ES-I3 (cell line): Measurements from ENCODE around the gene DDO.
"Not testable (repeated sequence)": the region's sequence is repeated elsewhere in the genome, so short reads cannot be mapped to it uniquely, and the experiment has no call there.

Source experiments
- H3K36me3 ChIP-seq: 2 replicates; pipeline ENCODE4 v1.6.1; 2013; ENCODE audit warnings: mild to moderate bottlenecking, low read length, control low read depth, moderate library complexity; ENCODE audit not compliant: insufficient read depth
- H3K4me1 ChIP-seq: 2 replicates; pipeline ENCODE4 v1.6.1; 2013; ENCODE audit warnings: mild to moderate bottlenecking, control low read depth, low read length; ENCODE audit not compliant: insufficient read depth
- H3K9ac ChIP-seq: 2 replicates; pipeline ENCODE4 v1.6.1; 2013; ENCODE audit warnings: low read depth, mild to moderate bottlenecking, low read length, moderate library complexity
- H3K9me3 ChIP-seq: 2 replicates; pipeline ENCODE4 v1.6.1; 2013; ENCODE audit warnings: mild to moderate bottlenecking, low read length, moderate library complexity; ENCODE audit not compliant: control insufficient read depth, insufficient read depth

DDO gene

DNA sequence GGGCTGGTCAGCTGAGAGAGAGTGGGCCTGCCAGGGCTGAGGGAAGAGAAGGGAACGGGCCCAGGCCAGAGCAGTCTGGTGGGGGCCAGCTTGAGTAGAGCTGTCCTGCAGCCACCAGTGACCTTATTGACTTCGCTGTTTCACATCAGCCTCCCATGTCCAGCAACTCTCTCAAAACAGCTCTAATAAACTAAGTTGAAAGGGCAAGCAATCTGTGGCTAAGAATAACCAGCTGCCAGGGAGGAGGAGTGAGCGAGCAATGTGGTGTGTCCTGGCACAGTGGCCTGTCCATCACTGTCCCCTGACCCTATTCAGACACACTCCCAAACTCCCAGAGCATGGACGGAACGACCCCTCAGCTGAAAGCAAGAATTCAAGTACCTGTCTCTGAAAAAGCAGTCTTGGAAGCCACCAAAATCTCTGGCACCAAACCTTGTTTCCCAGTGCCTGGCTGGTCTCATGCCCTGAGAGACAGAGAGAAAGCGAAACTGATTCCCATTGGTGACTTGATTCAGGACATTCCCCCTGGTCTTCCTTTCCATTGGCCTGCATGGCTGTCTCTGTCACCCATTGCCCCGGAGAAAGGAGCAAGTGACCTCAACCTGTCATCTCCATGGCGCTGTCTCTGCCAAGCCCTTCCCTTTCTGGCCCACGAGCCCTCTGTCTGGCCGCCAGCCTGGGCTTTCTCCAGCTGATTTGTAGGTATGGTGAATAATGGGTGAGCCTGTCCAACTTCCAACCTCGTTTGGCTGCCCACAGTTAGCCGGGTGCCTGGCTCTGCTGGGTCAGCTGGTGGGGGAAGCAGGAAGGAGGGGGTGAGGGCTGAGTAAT is at the start of gene DDO:
Gene DDO (minus strand): TSS at position 490 of the 831 bp plus-strand sequence. CDS start 2,113 bp downstream, outside the sequence.
- no peaks in the 10 kb centered on the region for H3K36me3 ChIP-seq
- no peak within 1 kb of the TSS for H3K9ac ChIP-seq
- H3K4me1 ChIP-seq = no peaks in the 10 kb centered on the region
- H3K9me3 ChIP-seq = no peaks in the 10 kb centered on the region

DNA sequence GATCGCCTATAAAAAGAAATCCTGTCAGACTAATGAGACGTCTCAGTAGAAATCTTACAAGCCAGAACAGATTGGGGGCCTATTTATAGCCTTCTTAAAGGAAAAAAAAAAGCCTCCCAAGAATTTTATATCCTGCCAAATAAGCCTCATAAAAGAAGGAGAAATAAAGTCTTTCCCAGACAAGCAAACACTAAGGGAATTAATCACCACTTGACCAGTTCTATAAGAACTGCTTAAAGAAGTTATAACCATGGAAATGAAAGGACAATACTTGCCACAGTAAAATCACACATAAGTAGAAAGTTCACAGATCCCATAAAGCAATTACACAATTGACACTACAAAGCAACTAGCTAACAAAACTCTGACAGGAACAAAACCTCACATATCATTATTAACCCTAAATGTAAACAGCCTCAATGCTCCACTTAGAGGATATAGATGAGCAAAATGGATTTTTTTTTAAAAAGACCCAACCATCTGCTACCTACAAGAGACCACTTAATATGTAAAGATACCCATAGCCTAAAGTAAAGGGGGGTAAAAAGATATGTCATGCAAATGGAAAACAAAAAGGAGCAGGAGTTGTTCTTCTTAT is 47.6 kb upstream of the DDO start:
- H3K36me3 ChIP-seq = no peaks in the 10 kb centered on the region
- no peak overlapping the region for H3K9ac ChIP-seq
- no peaks in the 10 kb centered on the region for H3K9me3 ChIP-seq
- no peaks in the 10 kb centered on the region for H3K4me1 ChIP-seq

DNA sequence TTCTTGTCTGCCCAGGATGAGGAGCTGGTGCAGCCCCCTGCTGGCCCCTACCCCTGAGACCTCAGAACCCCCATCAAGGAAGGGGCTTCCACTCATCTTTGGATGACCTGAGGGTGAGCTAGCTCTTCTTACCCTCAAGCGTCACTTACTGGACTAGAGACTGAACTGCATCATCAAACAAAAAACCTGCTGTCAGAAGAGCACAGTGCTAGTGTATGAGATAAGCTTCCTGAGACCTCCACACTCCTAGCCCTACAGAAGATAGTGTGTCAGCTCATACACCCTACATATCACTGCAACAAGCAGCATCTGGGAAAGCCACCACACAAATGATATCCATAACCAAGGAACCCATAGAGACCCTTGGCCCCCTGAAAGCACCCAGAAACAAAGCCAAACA is 46.0 kb upstream of the DDO start:
- Histone ChIP-seq H3K36me3 (no peaks in the 10 kb centered on the region), H3K9me3 (no peaks in the 10 kb centered on the region), H3K4me1 (no peaks in the 10 kb centered on the region), H3K9ac (no peak overlapping the region)

DNA sequence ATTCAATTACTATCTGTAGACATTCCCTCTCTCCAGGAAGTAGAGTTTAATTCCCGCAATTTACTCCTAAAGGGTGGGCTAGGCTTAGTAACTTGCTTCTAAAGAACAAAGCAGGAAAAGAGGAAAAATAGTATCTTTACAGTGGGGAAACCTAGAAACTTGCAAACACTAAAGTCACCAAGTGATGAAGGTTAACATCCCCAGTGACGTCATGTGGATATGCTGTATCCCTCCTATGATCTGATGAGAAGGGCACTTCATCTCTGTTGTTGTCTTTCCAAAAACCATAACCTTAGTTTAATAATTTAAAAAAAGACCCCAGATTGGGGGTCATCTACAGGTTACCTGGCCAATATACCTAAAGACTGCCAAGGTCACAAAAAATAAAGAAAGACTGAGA is 43.8 kb upstream of the DDO start:
- Histone ChIP-seq H3K36me3 (no peaks in the 10 kb centered on the region), H3K9me3 (peaks cover 2% of the 10 kb centered on the region; the same call in 1 of the 2 replicates), H3K9ac (no peak overlapping the region), H3K4me1 (no peaks in the 10 kb centered on the region)

DNA sequence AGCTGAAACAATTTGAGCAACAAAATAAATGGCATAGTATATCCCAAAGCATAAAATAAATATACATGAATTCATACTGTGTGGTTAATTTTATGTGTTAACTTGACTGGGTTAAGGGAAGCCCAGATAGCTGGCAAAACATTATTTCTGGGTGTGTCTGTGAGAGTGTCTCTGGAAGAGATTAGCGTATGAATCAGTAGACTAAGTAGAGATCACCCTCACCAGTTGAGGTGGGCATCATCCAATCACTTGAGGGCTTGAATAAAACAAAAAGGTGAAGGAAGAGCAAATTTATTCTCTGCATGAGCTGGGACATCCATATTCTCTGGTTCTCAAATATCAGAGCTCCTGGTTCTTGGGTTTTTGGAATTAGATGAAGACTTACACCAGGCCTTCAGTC is 43.1 kb upstream of the DDO start:
- H3K4me1 ChIP-seq = no peaks in the 10 kb centered on the region

GRCh38 chr6:110457567-110458175 is 42.3 kb upstream of the DDO start:
- H3K4me1 ChIP-seq, H3K9me3 ChIP-seq, H3K9ac ChIP-seq, H3K36me3 ChIP-seq: not testable (repeated sequence)

More for the DNA sequence above, 43.1 kb upstream of the DDO start:
- Histone ChIP-seq H3K36me3 (no peaks in the 10 kb centered on the region), H3K9ac (no peak overlapping the region), H3K9me3 (peaks cover 2% of the 10 kb centered on the region; the same call in 1 of the 2 replicates)

- H3K36me3 ChIP-seq = no peaks in the 10 kb centered on the region
- no peaks in the 10 kb centered on the region for H3K4me1 ChIP-seq
- H3K9ac ChIP-seq = no peak overlapping the region
- peaks cover 2% of the 10 kb centered on the region; the same call in 1 of the 2 replicates for H3K9me3 ChIP-seq
These were observed 41.3 kb upstream of the DDO start for GRCh38 chr6:110456694-110457093.

GRCh38 chr6:110449541-110449895 is 34.1 kb upstream of the DDO start:
- Histone ChIP-seq H3K9me3 (no peaks in the 10 kb centered on the region), H3K9ac (no peak overlapping the region), H3K4me1 (no peaks in the 10 kb centered on the region), H3K36me3 (no peaks in the 10 kb centered on the region)

- no peaks in the 10 kb centered on the region for H3K4me1 ChIP-seq
- H3K36me3 ChIP-seq = no peaks in the 10 kb centered on the region
- no peaks in the 10 kb centered on the region for H3K9me3 ChIP-seq
- no peak overlapping the region for H3K9ac ChIP-seq
These were observed 33.6 kb upstream of the DDO start for GRCh38 chr6:110448846-110449540.

- Histone ChIP-seq H3K9ac (no peak overlapping the region), H3K4me1 (no peaks in the 10 kb centered on the region), H3K9me3 (no peaks in the 10 kb centered on the region), H3K36me3 (no peaks in the 10 kb centered on the region)
These were observed 32.4 kb upstream of the DDO start for GRCh38 chr6:110447761-110448160.

- H3K9me3 ChIP-seq = no peaks in the 10 kb centered on the region
- H3K4me1 ChIP-seq = no peaks in the 10 kb centered on the region
- no peaks in the 10 kb centered on the region for H3K36me3 ChIP-seq
- no peak overlapping the region for H3K9ac ChIP-seq
These were observed 31.0 kb upstream of the DDO start for GRCh38 chr6:110446405-110446804.

- H3K9me3 ChIP-seq = no peaks in the 10 kb centered on the region
- no peak overlapping the region for H3K9ac ChIP-seq
- no peaks in the 10 kb centered on the region for H3K4me1 ChIP-seq
- H3K36me3 ChIP-seq = no peaks in the 10 kb centered on the region
These were observed 24.7 kb upstream of the DDO start for GRCh38 chr6:110440026-110440425.

GRCh38 chr6:110439356-110439755 is 24.0 kb upstream of the DDO start:
- no peaks in the 10 kb centered on the region for H3K9me3 ChIP-seq
- no peaks in the 10 kb centered on the region for H3K4me1 ChIP-seq
- H3K36me3 ChIP-seq = no peaks in the 10 kb centered on the region
- H3K9ac ChIP-seq = no peak overlapping the region

DNA sequence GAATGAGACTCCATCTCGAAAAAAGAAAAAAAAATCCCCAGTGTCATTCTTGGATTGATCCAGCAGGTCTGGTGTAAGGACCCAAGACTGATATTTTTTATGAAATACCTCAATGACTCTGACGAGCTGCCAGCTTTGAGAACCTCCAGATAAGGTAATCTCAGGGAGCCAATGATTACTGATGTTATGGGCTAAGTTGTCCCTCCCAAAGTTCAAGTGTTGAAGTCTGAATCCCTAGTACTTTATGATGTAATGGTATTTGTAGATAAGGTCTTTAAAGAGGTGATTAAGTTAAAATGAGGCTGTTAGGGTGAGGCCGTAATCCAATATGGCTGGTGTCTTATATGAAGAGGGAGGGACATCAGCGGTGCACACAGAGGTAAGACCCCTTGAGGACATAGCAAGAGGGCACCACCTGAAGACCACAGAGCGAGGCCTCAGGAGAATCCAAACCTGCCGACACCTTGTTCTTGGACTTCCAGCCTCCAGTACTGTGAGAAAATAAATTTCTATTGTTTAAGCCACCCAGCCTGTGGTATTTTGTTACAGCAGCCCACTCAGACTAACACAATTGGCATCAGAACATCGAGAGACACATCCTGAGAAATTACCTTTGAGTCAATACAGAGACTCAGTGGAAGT is 19.7 kb upstream of the DDO start:
- Histone ChIP-seq H3K36me3 (no peaks in the 10 kb centered on the region), H3K4me1 (0 out of 2 replicates have a peak, but pooled peaks cover 5% of the 10 kb centered on the region), H3K9me3 (no peaks in the 10 kb centered on the region), H3K9ac (no peak overlapping the region)
